GM20431 (cell line): Measurements from ENCODE around the gene GNG12.

Experiments used
- in situ Hi-C: fragments of 300-500 bp; cut with MseI, MboI; formaldehyde crosslinking; loops from one replicate; pipeline ENCODE4 v1.15.0; 2020; ENCODE audit warnings: low sequenced_read_pairs; ENCODE audit not compliant: unreplicated experiment

The GNG12 gene

GRCh38 chr1:67816506-67816905 is 16.8 kb downstream of the GNG12 start:
- in situ Hi-C loops: no loop called here

- in situ Hi-C loops: no loop called here
Measured at GRCh38 chr1:67816095-67816475, 17.2 kb downstream of the GNG12 start.

- in situ Hi-C loops: no loop called here
Measured at GRCh38 chr1:67815303-67816094, 17.8 kb downstream of the GNG12 start.

GRCh38 chr1:67814121-67814772 is 19.0 kb downstream of the GNG12 start:
- in situ Hi-C loops: no loop called here

- in situ Hi-C loops: no loop called here
Measured at GRCh38 chr1:67812226-67812625, 21.0 kb downstream of the GNG12 start.

- in situ Hi-C loops: no loop called here
Measured at GRCh38 chr1:67811781-67812180, 21.5 kb downstream of the GNG12 start.

GRCh38 chr1:67809887-67810286 is 23.4 kb downstream of the GNG12 start:
- in situ Hi-C loops: no loop called here

- in situ Hi-C loops: no loop called here
Measured at GRCh38 chr1:67807282-67807681, 26.0 kb downstream of the GNG12 start.

- in situ Hi-C loops: no loop called here
Measured at GRCh38 chr1:67804710-67805109, 28.6 kb downstream of the GNG12 start.

- in situ Hi-C loops: no loop called here
Measured at GRCh38 chr1:67803380-67804279, 29.6 kb downstream of the GNG12 start.

GRCh38 chr1:67802565-67802964 is 30.7 kb downstream of the GNG12 start:
- in situ Hi-C loops: no loop called here

GRCh38 chr1:67801903-67802302 is 31.4 kb downstream of the GNG12 start:
- in situ Hi-C loops: no loop called here

- in situ Hi-C loops: no loop called here
Measured at GRCh38 chr1:67795179-67795912, 37.9 kb downstream of the GNG12 start.

- in situ Hi-C loops: no loop called here
Measured at GRCh38 chr1:67793562-67793961, 39.7 kb downstream of the GNG12 start.

GRCh38 chr1:67792741-67793458 is 40.4 kb downstream of the GNG12 start:
- in situ Hi-C loops: no loop called here

GRCh38 chr1:67792103-67792502 is 41.2 kb downstream of the GNG12 start:
- in situ Hi-C loops: no loop called here

- in situ Hi-C loops: no loop called here
Measured at GRCh38 chr1:67791686-67792085, 41.6 kb downstream of the GNG12 start.

GRCh38 chr1:67791261-67791660 is 42.0 kb downstream of the GNG12 start:
- in situ Hi-C loops: no loop called here

GRCh38 chr1:67790201-67790692 is 43.0 kb downstream of the GNG12 start:
- in situ Hi-C loops: no loop called here
